ENCODE results near the gene METAP1D. TPM values are rescaled to one million over a fixed set of nuclear protein-coding genes. Genes with fewer than 3 reads are reported as not detected.

Gene METAP1D
- total RNA-seq, 1 donor from 2014 or later, result 6.3 TPM

DNA sequence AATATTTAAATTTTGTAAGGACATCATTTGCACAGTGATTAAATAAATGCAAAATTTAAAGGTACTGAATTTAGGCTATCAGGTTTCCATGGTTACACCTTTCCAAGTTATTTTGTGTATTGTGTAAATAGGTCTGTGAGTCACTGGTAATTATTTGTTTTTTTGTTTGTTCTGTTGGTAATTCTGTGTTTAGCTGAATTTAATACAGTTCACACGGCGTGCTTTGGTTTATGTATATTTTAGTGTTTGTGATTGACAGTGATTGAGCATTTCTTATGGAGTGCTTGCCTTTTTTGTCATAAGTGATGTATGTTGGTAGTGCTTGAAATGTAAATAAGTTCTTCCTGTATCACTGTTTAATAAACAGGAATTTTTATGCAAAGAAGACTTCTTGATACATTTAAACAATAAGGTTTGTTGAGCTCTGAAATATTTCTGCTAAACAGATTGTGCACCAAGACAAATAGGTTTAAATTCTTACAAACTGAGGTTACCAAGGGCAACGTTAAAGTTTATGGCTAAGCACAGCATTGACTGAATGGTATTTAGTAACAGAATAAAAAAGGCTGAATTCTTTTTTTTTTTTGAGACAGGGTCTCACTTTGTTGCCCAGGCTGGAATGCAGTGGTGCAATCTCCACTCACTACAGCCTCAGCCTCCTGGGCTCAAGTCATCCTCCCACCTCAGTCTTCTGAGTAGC is 47.3 kb downstream of the METAP1D start:
- H3K36me3 ChIP-seq (ENCODE audit: control insufficient read depth, insufficient read depth, low read length), result no peaks in the 10 kb centered on the region
- TF ChIP-seq, protein P1, sequence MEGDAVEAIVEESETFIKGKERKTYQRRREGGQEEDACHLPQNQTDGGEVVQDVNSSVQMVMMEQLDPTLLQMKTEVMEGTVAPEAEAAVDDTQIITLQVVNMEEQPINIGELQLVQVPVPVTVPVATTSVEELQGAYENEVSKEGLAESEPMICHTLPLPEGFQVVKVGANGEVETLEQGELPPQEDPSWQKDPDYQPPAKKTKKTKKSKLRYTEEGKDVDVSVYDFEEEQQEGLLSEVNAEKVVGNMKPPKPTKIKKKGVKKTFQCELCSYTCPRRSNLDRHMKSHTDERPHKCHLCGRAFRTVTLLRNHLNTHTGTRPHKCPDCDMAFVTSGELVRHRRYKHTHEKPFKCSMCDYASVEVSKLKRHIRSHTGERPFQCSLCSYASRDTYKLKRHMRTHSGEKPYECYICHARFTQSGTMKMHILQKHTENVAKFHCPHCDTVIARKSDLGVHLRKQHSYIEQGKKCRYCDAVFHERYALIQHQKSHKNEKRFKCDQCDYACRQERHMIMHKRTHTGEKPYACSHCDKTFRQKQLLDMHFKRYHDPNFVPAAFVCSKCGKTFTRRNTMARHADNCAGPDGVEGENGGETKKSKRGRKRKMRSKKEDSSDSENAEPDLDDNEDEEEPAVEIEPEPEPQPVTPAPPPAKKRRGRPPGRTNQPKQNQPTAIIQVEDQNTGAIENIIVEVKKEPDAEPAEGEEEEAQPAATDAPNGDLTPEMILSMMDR (IDR thresholded peaks at IDR 0.05; ENCODE audit: insufficient read depth, low read length, poor library complexity, severe bottlenecking), result no peak
- no peaks in the 10 kb centered on the region for H3K27me3 ChIP-seq (ENCODE audit: control insufficient read depth, insufficient read depth, low read length)
- no peak for DNase-seq (ENCODE audit: low read depth)
- H3K4me3 ChIP-seq (ENCODE audit: low read depth, low read length), result no peak overlapping the region

DNA sequence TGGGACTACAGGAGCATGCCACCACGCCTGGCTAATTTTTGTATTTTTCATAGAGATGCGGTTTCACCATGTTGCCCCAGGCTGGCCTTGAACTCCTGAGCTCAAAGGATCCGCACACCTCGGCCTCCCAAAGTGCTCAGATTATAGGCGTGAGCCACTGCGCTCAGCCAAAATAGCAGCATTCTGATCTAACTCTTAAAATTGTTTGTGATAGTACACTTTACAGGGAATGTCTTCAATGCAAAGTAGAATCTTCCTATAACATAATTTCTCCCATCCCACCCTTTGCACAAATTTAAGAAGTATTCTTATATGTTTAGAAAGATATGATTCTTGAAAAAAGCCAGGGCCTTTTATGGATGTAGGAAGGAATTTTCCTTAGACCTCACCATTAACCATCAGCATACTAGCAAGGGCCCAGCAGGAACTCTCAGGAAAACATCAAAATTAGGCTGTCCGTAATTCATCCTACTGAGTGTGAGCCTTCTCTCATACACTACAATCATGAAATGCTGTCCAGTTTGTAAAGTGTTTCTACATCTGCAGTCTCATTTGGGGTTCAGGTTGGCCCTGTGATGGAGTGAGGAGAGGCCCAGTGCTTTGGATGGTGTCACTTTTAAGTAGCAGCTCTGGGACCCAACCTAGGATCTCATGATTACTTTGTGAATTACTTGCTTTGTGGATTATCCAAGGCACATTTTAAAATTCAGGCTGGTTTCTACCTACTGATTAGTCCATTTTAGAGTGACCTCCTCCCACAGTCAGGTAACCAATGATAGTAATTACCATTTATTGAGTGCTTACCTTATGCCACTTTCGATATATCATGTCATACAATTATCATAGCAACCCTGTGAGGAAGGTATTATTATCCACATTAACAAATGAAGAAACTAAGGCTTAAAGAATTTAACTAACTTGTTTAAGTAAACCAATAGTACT is 48.1 kb downstream of the METAP1D start:
- Histone ChIP-seq H3K27me3 (ENCODE audit: control insufficient read depth, insufficient read depth, low read length) (no peaks in the 10 kb centered on the region), H3K4me3 (ENCODE audit: low read depth, low read length) (no peak overlapping the region), H3K36me3 (ENCODE audit: control insufficient read depth, insufficient read depth, low read length) (no peaks in the 10 kb centered on the region)
- TF ChIP-seq, protein P1 (IDR thresholded peaks at IDR 0.05; ENCODE audit: insufficient read depth, low read length, poor library complexity, severe bottlenecking), result no peak
- no peak for DNase-seq (ENCODE audit: low read depth)

DNA sequence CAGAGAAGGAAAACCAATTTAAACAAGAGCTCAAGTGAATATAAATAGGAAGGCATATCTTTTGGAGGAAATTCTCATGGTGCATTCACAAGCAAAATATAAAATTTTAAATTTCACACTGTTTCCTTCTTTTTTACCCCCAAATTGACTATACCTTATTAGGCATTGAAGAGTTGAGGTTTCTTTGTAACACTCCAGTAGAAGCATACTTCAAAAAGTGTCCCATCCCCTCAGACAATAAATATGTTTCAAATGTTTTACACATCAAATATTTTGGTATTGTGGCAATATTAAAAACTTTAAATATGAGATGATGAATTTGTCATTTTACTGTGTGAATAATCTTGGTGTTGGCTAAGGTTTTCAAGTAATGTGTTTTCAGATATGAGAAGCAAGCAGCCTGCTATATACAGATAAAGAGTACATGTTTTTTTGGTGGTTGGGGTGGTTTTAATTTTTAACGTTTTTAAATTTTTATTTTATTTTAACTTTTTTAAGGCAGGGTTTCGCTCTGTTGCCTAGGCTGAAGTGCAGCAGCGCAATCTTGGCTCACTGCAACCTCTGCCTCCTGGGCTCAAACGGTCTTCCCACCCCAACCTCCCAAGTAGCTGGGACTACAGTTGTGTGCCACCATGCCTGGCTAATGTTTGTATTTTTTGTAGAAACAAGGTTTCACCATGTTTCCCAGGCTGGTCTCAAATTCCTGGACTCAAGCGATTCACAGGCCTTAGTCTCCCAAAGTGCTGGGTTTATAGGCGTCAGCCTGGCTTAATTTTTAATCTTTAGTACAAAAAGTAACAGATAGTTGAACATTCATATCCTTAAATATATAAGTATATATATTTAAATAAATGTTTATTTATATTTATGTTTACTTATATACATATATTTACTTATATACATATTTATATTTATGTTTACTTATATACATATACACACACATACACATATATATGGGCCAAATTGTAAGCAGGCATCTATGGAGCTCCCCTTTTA is 49.1 kb downstream of the METAP1D start:
- H3K27me3 ChIP-seq (ENCODE audit: control insufficient read depth, insufficient read depth, low read length), result no peaks in the 10 kb centered on the region
- TF ChIP-seq, protein P1 (IDR thresholded peaks at IDR 0.05; ENCODE audit: insufficient read depth, low read length, poor library complexity, severe bottlenecking), result no peak
- DNase-seq (ENCODE audit: low read depth), result no peak
- no peaks in the 10 kb centered on the region for H3K36me3 ChIP-seq (ENCODE audit: control insufficient read depth, insufficient read depth, low read length)
- H3K4me3 ChIP-seq (ENCODE audit: low read depth, low read length), result no peak overlapping the region

GRCh38 chr2:172049567-172050120 is 49.9 kb downstream of the METAP1D start:
- no peaks in the 10 kb centered on the region for H3K27me3 ChIP-seq (ENCODE audit: control insufficient read depth, insufficient read depth, low read length)
- no peak overlapping the region for H3K4me3 ChIP-seq (ENCODE audit: low read depth, low read length)
- TF ChIP-seq, protein P1 (IDR thresholded peaks at IDR 0.05; ENCODE audit: insufficient read depth, low read length, poor library complexity, severe bottlenecking), result no peak
- H3K36me3 ChIP-seq (ENCODE audit: control insufficient read depth, insufficient read depth, low read length), result no peaks in the 10 kb centered on the region
- DNase-seq (ENCODE audit: low read depth), result no peak

GRCh38 chr2:172050479-172051125 is 50.8 kb downstream of the METAP1D start:
- Histone ChIP-seq H3K36me3 (ENCODE audit: control insufficient read depth, insufficient read depth, low read length) (no peaks in the 10 kb centered on the region), H3K4me3 (ENCODE audit: low read depth, low read length) (no peak overlapping the region), H3K27me3 (ENCODE audit: control insufficient read depth, insufficient read depth, low read length) (no peaks in the 10 kb centered on the region)
- no peak for DNase-seq (ENCODE audit: low read depth)
- TF ChIP-seq, protein P1 (IDR thresholded peaks at IDR 0.05; ENCODE audit: insufficient read depth, low read length, poor library complexity, severe bottlenecking), result no peak
